HepG2 (cell line): ENCODE data around the gene UBAP2. TPM values are rescaled to one million over a fixed set of nuclear protein-coding genes. Genes with fewer than 3 reads are reported as not detected.
A peak's percentile ranks its signal among the peaks of the same experiment; 100 is the strongest.

Source experiments
- ARNT ChIP-seq: fragments of 450-650 bp; IDR thresholded peaks from 2 replicates; pipeline ENCODE4 v1.6.1; 2017
- DMAP1 ChIP-seq: IDR thresholded peaks from 2 replicates; pipeline ENCODE4 v1.6.1; 2016
- DR1 ChIP-seq: sonication (generic); formaldehyde crosslinking; IDR thresholded peaks from 2 replicates; pipeline ENCODE4 v1.8.0; 2021; ENCODE audit warnings: mild to moderate bottlenecking, missing genetic modification reagents, inconsistent platforms
- GLMP ChIP-seq: sonication (generic); formaldehyde crosslinking; IDR thresholded peaks from 2 replicates; pipeline ENCODE4 v1.9.0; 2021; ENCODE audit warnings: missing genetic modification reagents, mild to moderate bottlenecking, borderline replicate concordance
- IRX3 ChIP-seq: sonication (generic); formaldehyde crosslinking; IDR thresholded peaks from 2 replicates; pipeline ENCODE4 v1.8.1; 2023; ENCODE audit warnings: mild to moderate bottlenecking, low read depth, missing genetic modification reagents, borderline replicate concordance
- MXD4 ChIP-seq: IDR thresholded peaks from 2 replicates; pipeline ENCODE4 v1.6.1; 2016; ENCODE audit warnings: mild to moderate bottlenecking, missing biosample characterization, missing genetic modification reagents
- NFAT5 ChIP-seq: sonication (generic); formaldehyde crosslinking; IDR thresholded peaks from 2 replicates; pipeline ENCODE4 v1.4.0; 2020; ENCODE audit warnings: missing genetic modification reagents
- NFYC ChIP-seq: IDR thresholded peaks from 2 replicates; pipeline ENCODE4 v1.6.1; 2016; ENCODE audit warnings: missing genetic modification reagents, missing compliant biosample characterization
- NONO ChIP-seq, 2 experiments: fragments of 450-650 bp in 1 of 2; sonication (generic) in 1 of 2; formaldehyde crosslinking in 1 of 2; IDR thresholded peaks in 1 of 2; conservative IDR thresholded peaks in 1 of 2; 2 replicates each; pipeline versions ENCODE4 v1.6.1 to v1.8.0; 2017 to 2022; ENCODE audit warnings: mild to moderate bottlenecking in 1 of 2, missing genetic modification reagents in 1 of 2, moderate library complexity in 1 of 2
- NPAS2 ChIP-seq: sonication (generic); formaldehyde crosslinking; IDR thresholded peaks from 2 replicates; pipeline ENCODE4 v1.8.0; 2022; ENCODE audit warnings: mild to moderate bottlenecking, missing genetic modification reagents, borderline replicate concordance
- PRPF4 ChIP-seq: fragments of 200-400 bp; formaldehyde crosslinking; IDR thresholded peaks from 2 replicates; pipeline ENCODE4 v1.6.1; 2016; ENCODE audit warnings: low read length, low read depth; ENCODE audit not compliant: poor library complexity, severe bottlenecking
- RCOR2 ChIP-seq: IDR thresholded peaks from 2 replicates; pipeline ENCODE4 v1.6.1; 2016; ENCODE audit warnings: missing biosample characterization, missing genetic modification reagents
- ZBTB3 ChIP-seq: sonication (generic); formaldehyde crosslinking; IDR thresholded peaks from 2 replicates; pipeline ENCODE4 v1.4.0; 2020; ENCODE audit warnings: low read depth, mild to moderate bottlenecking, moderate library complexity, missing genetic modification reagents, borderline replicate concordance
- ZNF225 ChIP-seq: sonication (generic); formaldehyde crosslinking; IDR thresholded peaks from 2 replicates; pipeline ENCODE4 v1.4.0; 2020; ENCODE audit warnings: mild to moderate bottlenecking, missing genetic modification reagents
- ZNF24 ChIP-seq: fragments of 450-650 bp; IDR thresholded peaks from 2 replicates; pipeline ENCODE4 v1.6.1; 2017; ENCODE audit warnings: antibody characterized with exemption, mild to moderate bottlenecking
- ZNF343 ChIP-seq: sonication (generic); formaldehyde crosslinking; IDR thresholded peaks from 2 replicates; pipeline ENCODE4 v1.4.0; 2020; ENCODE audit warnings: mild to moderate bottlenecking, missing genetic modification reagents
- ZNF543 ChIP-seq: sonication (generic); formaldehyde crosslinking; IDR thresholded peaks from 2 replicates; pipeline ENCODE4 v1.4.0; 2020; ENCODE audit warnings: mild to moderate bottlenecking, missing genetic modification reagents
- ZNF678 ChIP-seq: sonication (generic); formaldehyde crosslinking; IDR thresholded peaks from 2 replicates; pipeline ENCODE4 v1.4.0; 2020; ENCODE audit warnings: mild to moderate bottlenecking, missing genetic modification reagents
- polyA plus RNA-seq, 8 experiments: library from polyadenylated mRNA; depleted of rRNA in 3 of 8; stranded (reverse) in 7 of 8; unstranded in 1 of 8; fragments of >200 nt; fragmentation: Illumina TruSeq in 4 of 8; extraction: Trizol in 4 of 8; gene quantifications; 2 replicates each; pipeline versions ENCODE4 v1.2.1 to v1.2.3, GENCODE V29; 2011 to 2016; ENCODE audit warnings: low read depth in 4 of 8, missing spikeins in 1 of 8, mixed read lengths in 1 of 8; ENCODE audit not compliant: insufficient read depth in 1 of 8
- total RNA-seq, 5 experiments: library from RNA; depleted of rRNA; stranded (reverse); fragments of >200 nt; fragmentation: Illumina TruSeq; extraction: Trizol; gene quantifications; 2 replicates each; pipeline ENCODE4 v1.2.3, GENCODE V29; 2016; ENCODE audit warnings: low read depth in 1 of 5
- TF ChIP-seq, protein P1 (sequence below): sonication (generic); formaldehyde crosslinking; IDR thresholded peaks from 2 replicates; pipeline ENCODE4 v1.8.1; 2023; ENCODE audit warnings: mild to moderate bottlenecking, inconsistent platforms, moderate library complexity, missing genetic modification reagents, borderline replicate concordance
- TF ChIP-seq, protein P2 (sequence below): sonication (generic); formaldehyde crosslinking; IDR thresholded peaks from 2 replicates; pipeline ENCODE4 v1.4.0; 2020; ENCODE audit warnings: missing genetic modification reagents, borderline replicate concordance

Gene UBAP2
- total and polyA plus RNA-seq, 2 of the 13 experiments (the other 11 are each of a cell fraction or from before 2014, with no cell fraction given): 19.0 to 22.0 TPM

- TF ChIP-seq ZBTB3 (CRISPR knock-in tag) (no peak), NFAT5 (CRISPR knock-in tag) (no peak), ARNT (no peak), DR1 (CRISPR knock-in tag) (no peak), ZNF678 (CRISPR knock-in tag) (no peak), ZNF24 (no peak), NONO (IDR thresholded peaks at IDR 0.05) (no peak), NONO (CRISPR knock-in tag; conservative IDR thresholded peaks at IDR 0.05) (0 out of 2 replicates have a peak, but pooled peaks have one; percentile 41), DMAP1 (CRISPR knock-in tag) (0 out of 2 replicates have a peak, but pooled peaks have one; percentile 16), ZNF343 (CRISPR knock-in tag) (no peak), PRPF4 (no peak), IRX3 (CRISPR knock-in tag) (no peak; the same call in 1 of the 2 replicates), ZNF225 (CRISPR knock-in tag) (no peak), RCOR2 (CRISPR knock-in tag) (no peak), NPAS2 (CRISPR knock-in tag) (no peak), NFYC (CRISPR knock-in tag) (no peak), MXD4 (CRISPR knock-in tag) (no peak), GLMP (no peak), ZNF543 (CRISPR knock-in tag) (0 out of 2 replicates have a peak, but pooled peaks have one; percentile 18)
- TF ChIP-seq, protein P1, sequence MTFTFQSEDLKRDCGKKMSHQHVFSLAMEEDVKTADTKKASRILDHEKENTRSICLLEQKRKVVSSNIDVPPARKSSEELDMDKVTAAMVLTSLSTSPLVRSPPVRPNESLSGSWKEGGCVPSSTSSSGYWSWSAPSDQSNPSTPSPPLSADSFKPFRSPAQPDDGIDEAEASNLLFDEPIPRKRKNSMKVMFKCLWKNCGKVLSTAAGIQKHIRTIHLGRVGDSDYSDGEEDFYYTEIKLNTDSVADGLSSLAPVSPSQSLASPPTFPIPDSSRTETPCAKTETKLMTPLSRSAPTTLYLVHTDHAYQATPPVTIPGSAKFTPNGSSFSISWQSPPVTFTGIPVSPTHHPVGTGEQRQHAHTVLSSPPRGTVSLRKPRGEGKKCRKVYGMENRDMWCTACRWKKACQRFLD (CRISPR knock-in tag): no peak
- TF ChIP-seq, protein P2, sequence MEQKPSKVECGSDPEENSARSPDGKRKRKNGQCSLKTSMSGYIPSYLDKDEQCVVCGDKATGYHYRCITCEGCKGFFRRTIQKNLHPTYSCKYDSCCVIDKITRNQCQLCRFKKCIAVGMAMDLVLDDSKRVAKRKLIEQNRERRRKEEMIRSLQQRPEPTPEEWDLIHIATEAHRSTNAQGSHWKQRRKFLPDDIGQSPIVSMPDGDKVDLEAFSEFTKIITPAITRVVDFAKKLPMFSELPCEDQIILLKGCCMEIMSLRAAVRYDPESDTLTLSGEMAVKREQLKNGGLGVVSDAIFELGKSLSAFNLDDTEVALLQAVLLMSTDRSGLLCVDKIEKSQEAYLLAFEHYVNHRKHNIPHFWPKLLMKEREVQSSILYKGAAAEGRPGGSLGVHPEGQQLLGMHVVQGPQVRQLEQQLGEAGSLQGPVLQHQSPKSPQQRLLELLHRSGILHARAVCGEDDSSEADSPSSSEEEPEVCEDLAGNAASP (CRISPR knock-in tag): peak; percentile 65
Measured at GRCh38 chr9:34072868-34073590, 24.3 kb upstream of the UBAP2 start (continued).
